ENCODE results near the gene PTPN2.

Gene PTPN2

GRCh38 chr18:12748671-12749070 is 135.4 kb downstream of the PTPN2 start:
- Histone ChIP-seq H3K27me3 (ENCODE audit: insufficient read depth, poor library complexity, severe bottlenecking) (no peaks in the 10 kb centered on the region), H3K4me3 (replicated peaks; ENCODE audit: insufficient read depth, low read length) (no peak overlapping the region), H3K27ac (replicated peaks) (no peak overlapping the region)
- DNase-seq (ENCODE audit: low read depth in 1 of 2, low spot score in 1 of 2): no peak
- no peak for TF ChIP-seq POLR2AphosphoS5 (IDR thresholded peaks at IDR 0.05; ENCODE audit: low read depth)
- no peak for TF ChIP-seq REST (IDR thresholded peaks at IDR 0.05; ENCODE audit: insufficient replicate concordance, low read depth)
- no peak for TF ChIP-seq SPI1 (IDR thresholded peaks at IDR 0.05; ENCODE audit: borderline replicate concordance, low read depth)
- no peak for TF ChIP-seq CTCF (IDR thresholded peaks at IDR 0.05; ENCODE audit: insufficient read depth, low read length)

- H3K4me3 ChIP-seq (replicated peaks; ENCODE audit: insufficient read depth, low read length): no peak overlapping the region
- H3K27ac ChIP-seq (replicated peaks): no peak overlapping the region
- no peaks in the 10 kb centered on the region for H3K27me3 ChIP-seq (ENCODE audit: insufficient read depth, poor library complexity, severe bottlenecking)
- TF ChIP-seq SPI1 (IDR thresholded peaks at IDR 0.05; ENCODE audit: borderline replicate concordance, low read depth) (no peak), POLR2AphosphoS5 (IDR thresholded peaks at IDR 0.05; ENCODE audit: low read depth) (no peak), REST (IDR thresholded peaks at IDR 0.05; ENCODE audit: insufficient replicate concordance, low read depth) (no peak), GABPA (IDR thresholded peaks at IDR 0.05; ENCODE audit: low read depth) (no peak), CTCF (IDR thresholded peaks at IDR 0.05; ENCODE audit: insufficient read depth, low read length) (no peak)
- no peak for DNase-seq (ENCODE audit: low read depth in 1 of 2, low spot score in 1 of 2)
Observed at GRCh38 chr18:12747530-12748315, 136.3 kb downstream of the PTPN2 start.

- TF ChIP-seq CTCF (IDR thresholded peaks at IDR 0.05; ENCODE audit: insufficient read depth, low read length) (no peak), REST (IDR thresholded peaks at IDR 0.05; ENCODE audit: insufficient replicate concordance, low read depth) (no peak), GABPA (IDR thresholded peaks at IDR 0.05; ENCODE audit: low read depth) (no peak), SPI1 (IDR thresholded peaks at IDR 0.05; ENCODE audit: borderline replicate concordance, low read depth) (no peak), POLR2AphosphoS5 (IDR thresholded peaks at IDR 0.05; ENCODE audit: low read depth) (no peak)
- no peak for DNase-seq (ENCODE audit: low read depth in 1 of 2, low spot score in 1 of 2)
- Histone ChIP-seq H3K27me3 (ENCODE audit: insufficient read depth, poor library complexity, severe bottlenecking) (no peaks in the 10 kb centered on the region), H3K4me3 (replicated peaks; ENCODE audit: insufficient read depth, low read length) (no peak overlapping the region), H3K27ac (replicated peaks) (no peak overlapping the region)
Observed at GRCh38 chr18:12745095-12745795, 138.8 kb downstream of the PTPN2 start.
